OCI-LY1 (cell line): Measurements from ENCODE around the gene PSG1.
"Not testable (repeated sequence)": the region's sequence is repeated elsewhere in the genome, so short reads cannot be mapped to it uniquely, and the experiment has no call there.

ENCODE experiments used
- H2AFZ ChIP-seq: fragments of 200-600 bp; sonication (generic), shearing (Covaris generic); 2 replicates; pipeline ENCODE4 v1.6.0; 2014; ENCODE audit warnings: antibody characterized with exemption, mild to moderate bottlenecking, low read length
- H3F3A ChIP-seq: fragments of 200-600 bp; sonication (generic), shearing (Covaris generic); 2 replicates; pipeline ENCODE4 v1.6.0; 2014; ENCODE audit warnings: mild to moderate bottlenecking, antibody characterized with exemption, low read length, moderate library complexity; ENCODE audit not compliant: insufficient read depth
- H3K27ac ChIP-seq: fragments of 200-600 bp; sonication (generic); 2 replicates; pipeline ENCODE4 v1.5.1; 2014; ENCODE audit warnings: low read length, mixed run types, mild to moderate bottlenecking, low read depth; ENCODE audit not compliant: poor library complexity, severe bottlenecking
- H3K27me3 ChIP-seq: fragments of 200-600 bp; sonication (generic); 2 replicates; pipeline ENCODE4 v1.6.0; 2014; ENCODE audit warnings: antibody characterized with exemption, mild to moderate bottlenecking, low read length, moderate library complexity; ENCODE audit not compliant: insufficient read depth
- H3K36me3 ChIP-seq: fragments of 200-600 bp; sonication (generic); 2 replicates; pipeline ENCODE4 v1.6.1; 2014; ENCODE audit warnings: mild to moderate bottlenecking, antibody characterized with exemption, low read length, moderate library complexity, mixed read lengths; ENCODE audit not compliant: insufficient read depth
- H3K4me1 ChIP-seq: fragments of 200-600 bp; sonication (generic); 2 replicates; pipeline ENCODE4 v1.5.1; 2014; ENCODE audit warnings: mild to moderate bottlenecking, low read length, moderate library complexity; ENCODE audit not compliant: insufficient read depth, severe bottlenecking
- H3K4me2 ChIP-seq: fragments of 200-600 bp; sonication (generic), shearing (Covaris generic); 2 replicates; pipeline ENCODE4 v1.6.1; 2014; ENCODE audit warnings: low read length
- H3K4me3 ChIP-seq: fragments of 200-600 bp; sonication (generic); 2 replicates; pipeline ENCODE4 v1.5.1; 2014; ENCODE audit warnings: low read length, low read depth, mild to moderate bottlenecking, mixed read lengths; ENCODE audit not compliant: poor library complexity, severe bottlenecking
- H3K79me2 ChIP-seq: fragments of 200-600 bp; shearing (Covaris generic); 2 replicates; pipeline ENCODE4 v1.6.1; 2016; ENCODE audit warnings: mixed run types, low read length, mixed read lengths; ENCODE audit not compliant: insufficient read depth
- H3K9ac ChIP-seq: fragments of 200-600 bp; sonication (generic), shearing (Covaris generic); 2 replicates; pipeline ENCODE4 v1.6.1; 2014; ENCODE audit warnings: mild to moderate bottlenecking, low read length, mixed read lengths
- H3K9me2 ChIP-seq: fragments of 200-600 bp; sonication (generic), shearing (Covaris generic); 2 replicates; pipeline ENCODE4 v1.6.1; 2014; ENCODE audit warnings: low read depth, mild to moderate bottlenecking, low read length, mixed read lengths
- H3K9me3 ChIP-seq: fragments of 200-600 bp; shearing (Covaris generic); 2 replicates; pipeline ENCODE4 v1.6.1; 2014; ENCODE audit warnings: low read length, mixed read lengths
- H4K20me1 ChIP-seq: fragments of 200-600 bp; sonication (generic), shearing (Covaris generic); 2 replicates; pipeline ENCODE4 v1.6.0; 2016; ENCODE audit warnings: mild to moderate bottlenecking, low read length; ENCODE audit not compliant: insufficient read depth

PSG1 gene

GRCh38 chr19:42899110-42899509 is 19.6 kb upstream of the PSG1 start:
- not testable (repeated sequence) for H3K27ac ChIP-seq, H3K9ac ChIP-seq

GRCh38 chr19:42898656-42899055 is 19.1 kb upstream of the PSG1 start:
- not testable (repeated sequence) for H3K4me1 ChIP-seq, H4K20me1 ChIP-seq, H2AFZ ChIP-seq, H3K9me2 ChIP-seq, H3F3A ChIP-seq, H3K27ac ChIP-seq, H3K4me3 ChIP-seq, H3K79me2 ChIP-seq, H3K36me3 ChIP-seq, H3K9ac ChIP-seq, H3K4me2 ChIP-seq, H3K9me3 ChIP-seq, H3K27me3 ChIP-seq

More at GRCh38 chr19:42899110-42899509, 19.6 kb upstream of the PSG1 start:
- not testable (repeated sequence) for H3K4me2 ChIP-seq, H3K79me2 ChIP-seq, H4K20me1 ChIP-seq, H3K4me3 ChIP-seq, H3K9me3 ChIP-seq, H3K27me3 ChIP-seq, H3K36me3 ChIP-seq, H3K4me1 ChIP-seq, H2AFZ ChIP-seq, H3K9me2 ChIP-seq, H3F3A ChIP-seq

GRCh38 chr19:42897729-42898128 is 18.2 kb upstream of the PSG1 start:
- H3K4me1 ChIP-seq, H3K27me3 ChIP-seq, H3K36me3 ChIP-seq, H3K27ac ChIP-seq, H3F3A ChIP-seq, H3K4me2 ChIP-seq, H3K9me3 ChIP-seq, H2AFZ ChIP-seq, H4K20me1 ChIP-seq, H3K9me2 ChIP-seq, H3K79me2 ChIP-seq, H3K4me3 ChIP-seq, H3K9ac ChIP-seq: not testable (repeated sequence)

GRCh38 chr19:42890446-42890845 is 10.9 kb upstream of the PSG1 start:
- not testable (repeated sequence) for H3K27ac ChIP-seq

GRCh38 chr19:42887876-42888445 is 8.4 kb upstream of the PSG1 start:
- H3K9ac ChIP-seq, H3K9me2 ChIP-seq, H3K79me2 ChIP-seq, H2AFZ ChIP-seq, H3F3A ChIP-seq, H3K27me3 ChIP-seq, H3K4me3 ChIP-seq, H3K9me3 ChIP-seq, H3K4me2 ChIP-seq, H4K20me1 ChIP-seq, H3K4me1 ChIP-seq, H3K27ac ChIP-seq, H3K36me3 ChIP-seq: not testable (repeated sequence)

More at GRCh38 chr19:42890446-42890845, 10.9 kb upstream of the PSG1 start:
- not testable (repeated sequence) for H3K4me2 ChIP-seq, H3K4me1 ChIP-seq, H3K36me3 ChIP-seq, H2AFZ ChIP-seq, H3K9ac ChIP-seq, H3K9me3 ChIP-seq, H3K79me2 ChIP-seq, H4K20me1 ChIP-seq, H3K27me3 ChIP-seq, H3K9me2 ChIP-seq, H3K4me3 ChIP-seq, H3F3A ChIP-seq

- not testable (repeated sequence) for H3K79me2 ChIP-seq, H3K9me3 ChIP-seq, H3K4me1 ChIP-seq, H3K36me3 ChIP-seq, H3K4me3 ChIP-seq, H2AFZ ChIP-seq, H3K27me3 ChIP-seq, H3K4me2 ChIP-seq, H3F3A ChIP-seq, H3K9me2 ChIP-seq, H4K20me1 ChIP-seq, H3K27ac ChIP-seq, H3K9ac ChIP-seq
Observed at GRCh38 chr19:42882730-42883129, 3.2 kb upstream of the PSG1 start.

GRCh38 chr19:42882010-42882409 is 2.5 kb upstream of the PSG1 start:
- not testable (repeated sequence) for H3K79me2 ChIP-seq, H3F3A ChIP-seq, H3K27ac ChIP-seq, H3K4me1 ChIP-seq, H4K20me1 ChIP-seq, H3K27me3 ChIP-seq, H3K4me3 ChIP-seq, H2AFZ ChIP-seq, H3K36me3 ChIP-seq, H3K4me2 ChIP-seq, H3K9me2 ChIP-seq, H3K9ac ChIP-seq, H3K9me3 ChIP-seq
